ENCODE results near the gene LRRC51. TPM values are rescaled to one million over a fixed set of nuclear protein-coding genes. Genes with fewer than 3 reads are reported as not detected.
A peak's percentile ranks its signal among the peaks of the same experiment; 100 is the strongest.

LRRC51 gene
- total RNA-seq, 4 donors from 2014 or later: 5.1 to 77.4 (median 6.7) TPM

- TF ChIP-seq POLR2A (IDR thresholded peaks at IDR 0.05) (no peak), POLR2AphosphoS5 (IDR thresholded peaks at IDR 0.05) (no peak), EP300 (IDR thresholded peaks at IDR 0.05; ENCODE audit: low read depth) (no peak), CTCF (IDR thresholded peaks at IDR 0.05) (no peak)
- Histone ChIP-seq H3K36me3 (peaks cover 0 to 23% (median 10%) of the 10 kb centered on the region in 4 donors), H3K9me3 (no peaks in the 10 kb centered on the region), H3K27me3 (no peaks in the 10 kb centered on the region), H3K27ac (peak overlapping the region; percentile 94 to 99 (median 96)), H3K4me3 (peak overlapping the region; percentile 84 to 94 (median 90)), H3K4me1 (peaks cover 8 to 36% (median 28%) of the 10 kb centered on the region in 4 donors)
- WGBS, 2 donors (ENCODE audit: low coverage in 1 of 2): 17 to 34% methylated on average over 1 to 4 of the region's 4 CpGs
- in situ Hi-C loops (cut with MboI; ENCODE audit: low pct_ligation_motif_present in 1 of 4, low pct_unique_long_range_greater_than_20kb in 1 of 4, low sequenced_read_pairs in 3 of 4) (no loop called here), intact Hi-C loops (cut with DNase I; ENCODE audit: low total_unique reads) (no loop called here)
- no peak for DNase-seq
Observed at GRCh38 chr11:72102162-72102561, 21.5 kb downstream of the LRRC51 start.

DNA sequence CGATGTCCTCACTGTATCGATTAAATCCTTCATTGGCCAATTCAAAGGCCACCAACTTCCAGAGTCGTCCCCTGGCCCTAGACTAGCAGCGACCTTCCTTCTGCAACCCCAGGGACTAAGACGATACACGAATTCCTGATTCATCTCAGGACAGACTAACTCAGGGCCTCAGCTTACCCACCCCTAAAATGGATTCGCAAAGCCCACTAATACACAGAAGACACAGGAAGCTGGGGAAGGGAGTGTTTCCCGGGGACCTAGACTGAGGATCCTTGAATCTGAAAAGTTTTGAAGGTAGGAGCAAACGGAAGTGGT, 21.9 kb downstream of the LRRC51 start:
- H3K4me3 ChIP-seq: peak overlapping the region; percentile 84 to 94 (median 90)
- in situ Hi-C loops (cut with MboI; ENCODE audit: low pct_ligation_motif_present in 1 of 4, low pct_unique_long_range_greater_than_20kb in 1 of 4, low sequenced_read_pairs in 3 of 4) (no loop called here), intact Hi-C loops (cut with DNase I; ENCODE audit: low total_unique reads) (no loop called here)
- no peak for TF ChIP-seq POLR2A (IDR thresholded peaks at IDR 0.05)
- peaks cover 8 to 36% (median 28%) of the 10 kb centered on the region in 4 donors for H3K4me1 ChIP-seq
- 1% methylated on average over 9 of the region's 9 CpGs; no CpG with 5 or more reads in 1 of the 2 donors for whole genome bisulfite sequencing, 2 donors (ENCODE audit: low coverage in 1 of 2)
- peaks cover 0 to 19% (median 8%) of the 10 kb centered on the region in 4 donors for H3K36me3 ChIP-seq
- H3K27ac ChIP-seq: peak overlapping the region; percentile 94 to 99 (median 96)
- no peak for DNase-seq
- H3K27me3 ChIP-seq: no peaks in the 10 kb centered on the region
- no peaks in the 10 kb centered on the region for H3K9me3 ChIP-seq

GRCh38 chr11:72102946-72103753, 22.5 kb downstream of the LRRC51 start, which contains the start of gene LAMTOR1:
TSS of gene LAMTOR1 (minus strand) at chr11:72103297. CDS start at chr11:72103224, 73 bp downstream.
- in situ Hi-C loops (cut with MboI; ENCODE audit: low pct_ligation_motif_present in 1 of 4, low pct_unique_long_range_greater_than_20kb in 1 of 4, low sequenced_read_pairs in 3 of 4) (no loop called here), intact Hi-C loops (cut with DNase I; ENCODE audit: low total_unique reads) (no loop called here)
- peaks cover 8 to 36% (median 28%) of the 10 kb centered on the region in 4 donors for H3K4me1 ChIP-seq
- peak; percentile 100 for DNase-seq
- no peaks in the 10 kb centered on the region for H3K9me3 ChIP-seq
- peak within 1 kb of the TSS; percentile 94 to 99 (median 96) for H3K27ac ChIP-seq
- H3K36me3 ChIP-seq: peaks cover 0 to 13% (median 5%) of the 10 kb centered on the region in 4 donors
- H3K27me3 ChIP-seq: no peaks in the 10 kb centered on the region
- peak within 1 kb of the TSS; percentile 84 to 94 (median 90) for H3K4me3 ChIP-seq
- WGBS, 2 donors (ENCODE audit: low coverage in 1 of 2): 7% methylated on average over 45 of the region's 64 CpGs; no CpG with 5 or more reads in 1 of the 2 donors
- TF ChIP-seq CTCF (IDR thresholded peaks at IDR 0.05): peak; percentile 39 to 89 (median 43)
- peak; percentile 89 for TF ChIP-seq POLR2A (IDR thresholded peaks at IDR 0.05)
- TF ChIP-seq EP300 (IDR thresholded peaks at IDR 0.05; ENCODE audit: low read depth): no peak
- TF ChIP-seq POLR2AphosphoS5 (IDR thresholded peaks at IDR 0.05): peak; percentile 71 to 92 (median 89)

DNA sequence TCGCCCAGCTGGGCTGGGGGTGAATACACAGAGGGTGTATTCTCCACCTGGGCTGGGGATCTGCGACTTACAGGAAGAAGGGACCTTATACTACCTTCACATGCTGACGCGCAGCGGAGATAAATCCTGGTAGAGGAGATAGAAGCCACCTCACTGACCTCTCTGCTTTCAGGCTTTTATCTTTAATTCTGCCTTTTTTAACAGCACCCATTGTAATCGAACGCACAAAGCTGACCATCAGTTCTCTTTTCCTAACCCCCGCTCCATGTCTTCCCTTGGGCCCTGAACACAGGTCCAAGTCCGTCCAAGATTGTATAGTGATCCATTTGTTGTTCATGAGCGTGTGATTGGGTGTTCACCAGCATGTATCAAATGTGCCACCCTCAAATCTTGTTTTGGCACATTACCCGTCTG, 23.1 kb downstream of the LRRC51 start:
- Histone ChIP-seq H3K4me3 (peak overlapping the region in 3 of 4 donors; percentile 84 to 91 (median 89)), H3K27ac (peak overlapping the region; percentile 94 to 99 (median 96)), H3K9me3 (no peaks in the 10 kb centered on the region), H3K27me3 (no peaks in the 10 kb centered on the region), H3K36me3 (peaks cover 0 to 7% (median 2%) of the 10 kb centered on the region in 4 donors), H3K4me1 (peaks cover 8 to 36% (median 28%) of the 10 kb centered on the region in 4 donors)
- no peak for DNase-seq
- intact Hi-C loops (cut with DNase I; ENCODE audit: low total_unique reads): no loop called here
- WGBS, 2 donors (ENCODE audit: low coverage in 1 of 2): 85 to 100% methylated on average over 3 to 11 of the region's 11 CpGs
- in situ Hi-C loops (cut with MboI; ENCODE audit: low pct_ligation_motif_present in 1 of 4, low pct_unique_long_range_greater_than_20kb in 1 of 4, low sequenced_read_pairs in 3 of 4): no loop called here
- TF ChIP-seq CTCF (IDR thresholded peaks at IDR 0.05): peak in 1 of 5 experiments; percentile 37
- TF ChIP-seq POLR2A (IDR thresholded peaks at IDR 0.05): no peak

Measured in transverse colon (tissue), 4 donors.